HG02763 (cell line): ENCODE measurements around the gene ARHGAP18.

Experiments used
- ATAC-seq: cut with Tn5 transposase; IDR thresholded peaks from one replicate; pipeline ENCODE4 v1.9.1; 2021; ENCODE audit warnings: mild to moderate bottlenecking, moderate library complexity; ENCODE audit not compliant: unreplicated experiment

Gene ARHGAP18

DNA sequence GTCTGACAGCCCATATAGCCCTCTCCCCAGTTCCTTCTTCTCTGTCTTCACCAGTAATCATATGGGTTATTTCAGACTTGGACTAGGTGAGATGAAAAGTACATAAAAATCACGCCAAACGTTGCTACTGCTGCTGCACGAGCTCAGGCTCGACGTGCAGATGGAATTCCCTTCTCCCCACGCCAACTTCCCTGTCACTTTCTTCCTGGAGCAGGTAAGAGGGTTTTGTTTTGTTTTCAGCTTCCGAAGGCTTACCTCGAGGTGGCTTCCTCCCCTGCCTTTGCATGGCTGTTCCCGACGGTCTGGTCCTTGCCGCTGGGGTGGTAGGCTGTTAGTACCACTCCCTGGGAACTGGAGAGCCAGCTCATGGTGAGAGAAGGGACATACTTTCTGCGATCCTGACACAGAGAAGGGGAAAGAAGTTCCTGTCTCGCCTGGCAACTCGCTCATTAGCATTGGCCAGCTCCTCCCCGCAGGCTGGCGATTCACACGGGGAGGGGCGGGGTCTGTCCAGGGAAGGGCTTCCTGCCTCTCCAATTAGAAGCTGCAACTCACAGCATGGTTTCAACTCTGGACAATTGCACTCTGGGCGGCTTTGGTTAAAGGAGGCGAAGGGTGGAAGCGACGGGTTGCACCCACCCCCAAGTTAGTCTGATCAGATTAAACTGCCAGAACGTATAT, at the start of gene ARHGAP18:
ARHGAP18 (minus strand) TSS at position 409 of the 681 bp plus-strand sequence; CDS start at position 368, 41 bp downstream.
- peak; percentile 97 for ATAC-seq

- no peak for ATAC-seq
These were observed 45.8 kb upstream of the ARHGAP18 start for GRCh38 chr6:129755787-129756186.

GRCh38 chr6:129754750-129755149, 44.8 kb upstream of the ARHGAP18 start:
- ATAC-seq: no peak

DNA sequence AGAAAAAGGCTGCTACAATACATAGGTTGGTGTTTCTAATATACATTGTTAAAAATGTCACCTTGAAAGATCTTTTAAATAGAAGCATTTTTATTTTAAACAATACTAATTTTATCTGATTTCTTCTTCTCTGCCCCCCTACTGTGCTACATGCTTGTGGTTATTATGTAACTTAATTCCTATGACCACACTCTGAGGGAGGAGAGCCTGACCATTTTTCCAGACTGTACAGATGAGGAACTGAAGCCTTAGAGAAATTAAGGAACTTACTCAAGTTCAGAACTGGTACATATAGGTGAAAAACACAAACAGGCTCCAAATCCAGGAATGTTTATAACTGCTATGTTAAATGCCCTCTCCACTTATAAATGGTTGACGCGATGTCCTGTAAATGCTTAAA, 43.4 kb upstream of the ARHGAP18 start:
- ATAC-seq: no peak

DNA sequence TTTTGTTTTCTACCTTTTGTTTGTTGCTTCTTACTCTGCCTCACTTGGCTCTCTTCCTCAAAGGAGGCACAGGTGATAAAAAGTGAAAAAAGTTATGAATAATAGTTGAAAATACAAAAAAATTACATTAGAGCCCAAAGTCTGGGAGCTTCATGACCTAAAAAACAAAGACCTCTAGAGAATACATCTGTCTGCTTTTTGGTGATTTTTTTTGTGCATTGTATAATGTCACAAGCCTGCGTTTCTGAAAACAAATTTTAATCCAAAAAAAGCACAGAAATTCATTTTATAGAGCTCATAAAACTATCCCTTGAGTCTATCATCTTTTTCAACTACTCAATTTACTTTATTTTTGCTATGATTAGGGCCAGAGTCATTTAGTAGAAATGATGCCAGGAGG, 41.4 kb upstream of the ARHGAP18 start:
- ATAC-seq: no peak

DNA sequence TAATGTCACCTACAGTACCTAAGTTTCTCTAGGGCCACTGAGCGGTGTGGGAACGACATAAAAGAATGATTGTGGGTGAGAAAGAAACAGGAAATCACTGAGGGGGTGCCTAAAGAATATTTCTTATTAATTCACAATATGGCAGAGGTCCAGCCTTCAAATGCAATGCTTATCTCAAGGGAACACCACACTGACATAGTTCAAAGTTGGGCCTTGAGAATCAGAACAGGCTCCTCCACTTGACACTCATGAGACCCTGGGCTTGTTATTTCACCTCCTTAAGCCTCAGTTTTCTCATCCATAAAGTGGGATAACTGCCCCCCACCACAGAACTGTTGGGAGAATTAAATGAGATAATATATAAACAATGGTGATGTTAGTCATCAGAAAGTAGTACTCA, 40.4 kb upstream of the ARHGAP18 start:
- ATAC-seq: no peak

DNA sequence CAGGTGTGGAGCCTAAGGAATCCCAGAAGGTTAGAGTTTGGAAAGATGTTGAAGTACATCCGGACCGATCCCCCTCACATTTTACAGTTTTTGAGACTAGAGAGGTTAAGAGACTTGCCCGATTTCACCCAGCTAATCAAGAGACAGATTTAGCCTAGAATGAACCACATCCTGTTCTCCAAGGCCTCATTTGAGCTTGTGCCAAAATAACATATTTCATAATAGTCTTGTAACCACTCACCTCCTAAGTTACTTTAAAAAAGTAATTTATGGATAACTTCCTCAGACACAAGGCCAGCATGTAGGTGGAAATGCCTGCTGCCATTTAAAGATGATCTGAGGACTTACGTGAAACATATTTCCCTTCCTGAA, 39.8 kb upstream of the ARHGAP18 start:
- peak; percentile 35 for ATAC-seq

DNA sequence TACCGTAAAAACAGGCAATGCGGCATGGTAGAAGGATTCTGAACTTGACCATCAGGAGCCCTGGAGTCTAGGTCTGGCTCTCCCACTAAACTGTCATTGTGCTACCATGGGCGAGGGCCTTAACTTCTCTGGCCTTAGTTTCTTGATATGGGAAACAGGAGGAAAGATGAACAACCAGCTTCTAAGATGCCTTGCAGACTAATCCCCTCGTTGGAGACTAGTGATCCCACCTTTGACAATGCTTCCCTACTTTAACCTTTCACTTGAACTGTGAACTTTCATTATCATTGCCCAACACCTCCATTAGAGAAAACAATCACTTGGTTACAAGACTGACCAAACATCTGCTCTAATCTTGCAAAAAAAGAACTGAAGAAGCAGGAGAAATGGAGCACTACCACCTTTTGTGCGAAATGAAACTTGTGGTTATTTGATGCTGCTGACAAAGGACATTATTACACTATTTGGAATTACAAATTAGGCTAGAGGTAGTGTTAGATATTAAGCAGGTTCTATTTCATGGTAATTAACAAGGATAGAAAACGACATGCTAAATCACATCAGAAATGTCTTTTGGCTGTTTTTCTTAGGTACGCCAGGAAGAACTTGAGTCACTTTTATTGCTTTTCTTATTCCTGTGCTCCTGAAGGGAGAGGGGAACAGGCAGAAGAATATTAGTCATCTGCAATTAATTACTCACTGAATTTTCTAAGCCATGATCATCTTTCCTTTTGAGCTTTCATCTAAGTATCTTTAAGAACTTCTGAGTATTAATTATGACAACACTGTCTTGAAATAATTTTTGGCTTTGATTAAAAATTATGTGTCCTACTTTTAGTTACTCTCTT, 39.1 kb upstream of the ARHGAP18 start:
- no peak for ATAC-seq

DNA sequence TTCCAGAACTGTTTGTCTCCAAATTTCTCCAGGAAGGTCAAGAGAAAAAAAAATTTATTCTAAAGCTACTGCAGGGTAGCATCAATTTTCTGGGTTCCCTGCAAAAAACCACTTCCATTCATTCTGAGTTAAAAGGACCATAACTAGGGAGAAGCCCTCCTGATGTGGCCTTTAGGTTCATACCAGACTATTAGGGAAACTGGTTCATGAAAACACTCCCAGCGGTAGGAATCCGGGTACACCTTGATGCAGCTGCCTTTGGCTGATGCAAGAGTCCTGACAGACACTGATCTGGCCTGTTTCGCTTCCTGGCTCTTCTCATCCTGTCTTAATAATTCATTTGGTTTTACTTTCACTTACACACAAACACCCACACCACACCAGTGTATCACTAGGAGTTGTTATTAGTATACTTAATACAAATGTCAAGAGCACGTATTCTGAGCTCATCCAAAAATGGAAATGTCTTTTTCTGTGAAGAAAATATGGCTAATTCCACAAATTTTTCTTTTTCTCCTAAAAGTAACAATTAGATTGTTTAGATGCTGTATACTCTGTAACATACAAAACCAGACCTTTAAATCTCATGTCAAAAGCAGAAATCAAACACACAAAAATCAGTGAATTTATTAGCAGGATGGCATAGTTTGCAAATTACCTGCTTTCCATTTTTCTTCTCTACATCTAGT, 38.4 kb upstream of the ARHGAP18 start:
- peak; percentile 88 for ATAC-seq

- ATAC-seq: no peak
These were observed 37.7 kb upstream of the ARHGAP18 start for GRCh38 chr6:129747588-129748112.

- ATAC-seq: no peak
These were observed 34.9 kb upstream of the ARHGAP18 start for GRCh38 chr6:129744880-129745237.

DNA sequence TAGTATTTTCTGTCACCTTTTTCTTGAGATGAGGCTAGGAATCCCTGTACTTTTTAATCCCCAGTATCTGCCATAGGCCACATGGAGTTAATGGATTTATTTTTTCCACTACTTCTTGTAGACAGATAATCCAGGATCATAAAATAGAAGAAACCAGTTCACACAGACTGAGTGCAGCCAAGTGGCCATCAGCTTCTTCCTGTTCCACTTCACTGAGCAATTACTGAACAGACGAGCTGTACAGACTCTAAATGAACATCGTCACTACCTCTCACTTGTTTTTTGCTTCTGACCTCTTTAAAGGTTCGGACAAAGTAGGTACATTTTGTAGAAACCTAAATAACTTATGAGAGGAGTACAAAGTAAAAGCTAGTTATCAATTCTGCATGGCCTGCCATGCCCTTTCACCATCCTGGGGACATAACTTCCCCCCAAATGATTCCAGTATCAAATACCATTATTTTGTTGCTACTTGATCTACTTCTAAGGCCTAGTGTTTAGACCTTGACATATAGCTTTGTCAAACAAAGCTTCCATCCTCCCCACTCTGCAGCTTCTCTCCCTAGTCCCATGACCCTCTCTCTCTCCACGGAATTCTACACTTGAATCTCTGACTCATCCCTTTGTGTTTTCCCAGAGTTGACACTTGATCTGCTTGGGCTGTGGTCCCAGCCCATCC, 34.4 kb upstream of the ARHGAP18 start:
- no peak for ATAC-seq

DNA sequence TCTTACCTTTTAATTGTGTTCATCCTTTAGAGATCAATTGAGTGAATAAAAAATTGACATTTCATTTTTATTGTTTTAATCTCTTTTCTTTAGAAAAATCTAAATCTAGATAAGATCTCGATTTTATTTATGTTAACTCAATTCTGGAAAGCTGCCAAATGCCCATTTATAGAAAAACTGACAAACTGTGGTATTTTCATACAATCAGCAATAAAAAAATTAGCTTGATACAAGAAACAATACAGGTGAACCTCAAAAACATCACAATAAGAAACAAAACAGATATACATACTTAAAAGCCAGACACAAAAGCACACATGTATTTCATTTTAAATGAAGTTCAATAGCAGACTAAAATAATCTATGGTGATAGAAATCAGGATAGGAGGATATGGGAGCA, 30.0 kb upstream of the ARHGAP18 start:
- no peak for ATAC-seq

- no peak for ATAC-seq
These were observed 26.1 kb upstream of the ARHGAP18 start for GRCh38 chr6:129736105-129736504.

DNA sequence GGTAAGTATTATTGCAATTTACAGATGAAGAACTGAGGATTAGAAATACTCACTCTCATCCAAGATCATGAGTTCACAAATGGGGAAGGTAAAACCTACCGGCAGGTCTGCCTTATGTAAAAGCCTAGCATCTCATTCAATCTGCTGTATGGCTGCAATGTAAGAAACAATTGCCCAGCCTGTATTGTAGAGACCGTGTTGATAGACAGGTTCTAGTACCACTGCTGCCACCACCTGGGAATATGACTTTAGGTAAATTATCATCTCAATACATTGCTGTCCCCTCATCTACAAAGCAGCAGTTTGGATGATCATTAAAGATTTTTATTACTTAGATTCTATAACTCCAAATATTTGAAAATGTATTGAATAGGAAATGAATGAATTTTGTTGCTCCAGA, 23.3 kb upstream of the ARHGAP18 start:
- no peak for ATAC-seq

DNA sequence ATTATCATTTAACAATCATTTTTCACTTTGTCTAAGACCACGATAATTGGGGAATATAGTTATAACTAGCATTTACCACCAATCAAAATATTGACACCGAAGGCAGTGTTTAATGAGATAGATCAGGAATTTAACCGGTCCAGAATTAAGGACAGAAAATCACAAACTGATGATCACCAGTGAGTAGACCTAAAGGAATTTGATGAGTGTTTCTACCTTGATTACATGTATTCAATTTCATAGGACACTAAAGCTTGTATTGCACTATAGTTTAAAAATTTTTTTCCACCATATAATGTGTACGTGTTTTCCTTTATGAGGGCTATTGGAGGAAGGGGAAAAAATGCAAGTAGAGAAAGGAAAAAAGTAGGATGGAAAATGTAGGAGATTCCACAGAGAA, 22.6 kb upstream of the ARHGAP18 start:
- ATAC-seq: no peak

DNA sequence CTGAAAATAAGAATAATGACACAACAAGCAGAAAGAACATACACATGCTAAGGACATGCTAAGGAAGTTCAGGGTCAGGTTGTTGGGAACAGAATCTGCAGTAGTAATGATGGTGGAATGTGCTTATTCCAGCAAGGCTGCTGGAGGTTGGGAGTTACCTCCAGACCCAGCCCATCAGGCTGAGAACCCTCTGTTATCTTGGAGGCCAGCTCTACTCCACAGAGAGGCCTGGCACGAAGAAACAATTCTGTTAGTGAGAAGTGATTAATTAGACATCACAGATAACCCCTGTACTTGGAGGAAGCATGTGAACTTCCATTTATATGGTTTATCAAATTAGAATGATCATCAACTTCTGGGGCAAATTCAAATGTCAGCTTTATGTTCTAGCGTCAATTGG, 22.1 kb upstream of the ARHGAP18 start:
- no peak for ATAC-seq

DNA sequence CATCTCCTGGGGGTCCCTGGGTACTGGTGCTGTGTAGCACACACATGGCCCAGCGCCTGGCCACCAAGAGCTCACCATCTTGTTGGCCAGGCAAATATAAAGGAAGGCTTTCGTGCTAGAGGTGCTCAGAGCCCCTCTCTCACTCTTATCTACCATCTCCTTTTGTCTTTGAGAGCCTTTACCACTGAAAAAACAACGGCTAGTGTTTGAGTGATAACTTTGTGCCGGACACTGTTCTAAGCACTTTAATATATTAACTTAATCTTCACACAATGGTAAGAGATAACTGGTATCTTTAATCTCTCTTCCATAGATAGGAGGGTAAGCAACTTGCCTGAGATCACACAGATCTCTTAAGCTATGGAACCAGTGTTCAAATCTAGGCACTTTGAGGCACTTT, 21.5 kb upstream of the ARHGAP18 start:
- no peak for ATAC-seq

DNA sequence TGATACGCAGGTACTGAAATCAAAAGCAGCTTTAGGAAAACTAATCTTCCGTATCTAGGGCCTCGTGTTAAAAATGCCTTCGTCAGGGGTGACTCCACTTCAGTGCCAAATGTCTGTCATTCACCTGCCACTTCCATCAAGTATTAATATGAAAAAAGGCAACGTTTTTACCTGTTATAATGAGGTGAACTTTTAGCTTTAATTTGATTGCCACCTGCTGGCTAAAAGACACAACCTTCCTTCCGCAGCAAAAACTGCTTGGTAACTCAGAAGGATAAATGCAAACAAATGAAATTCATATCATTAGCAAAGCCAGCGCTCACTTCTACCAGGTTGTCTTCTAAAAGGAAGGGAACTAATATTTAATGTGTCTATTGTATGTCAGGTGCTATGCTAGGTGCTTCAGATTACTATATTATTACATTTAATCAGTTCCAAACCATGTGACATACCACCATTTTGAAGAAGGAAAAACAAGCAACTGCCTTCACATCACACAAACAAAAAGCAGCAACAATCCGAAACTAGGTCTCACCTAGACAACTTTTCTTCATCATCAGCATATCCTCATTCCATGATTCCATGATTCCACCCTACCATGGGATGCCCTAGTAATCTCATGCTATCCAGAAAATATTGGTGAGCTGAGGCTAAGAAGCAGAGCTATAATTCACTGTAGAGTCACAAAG, 20.6 kb upstream of the ARHGAP18 start:
- no peak for ATAC-seq

DNA sequence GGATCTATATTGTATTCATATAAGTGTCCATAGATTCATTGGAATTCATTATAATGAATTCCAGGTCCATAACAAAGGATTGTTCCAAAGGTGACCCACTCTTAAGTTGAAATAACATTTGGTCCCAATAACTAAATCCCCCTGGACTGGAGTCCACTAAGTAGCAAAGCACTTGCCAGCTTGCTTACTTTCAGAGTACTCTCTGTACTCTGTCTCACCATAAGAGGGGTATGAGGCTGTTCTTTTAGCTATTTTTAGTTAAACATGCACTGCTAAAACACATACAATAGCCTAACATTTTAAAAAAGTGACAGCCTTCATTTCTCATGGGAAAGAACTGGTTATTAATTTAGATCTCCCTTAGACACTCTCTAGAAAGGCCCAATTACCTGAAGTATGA, 16.7 kb upstream of the ARHGAP18 start:
- no peak for ATAC-seq

- no peak for ATAC-seq
These were observed 15.4 kb upstream of the ARHGAP18 start for GRCh38 chr6:129725341-129725740.
